ENCODE results near the gene ATF7IP.
"Not testable (repeated sequence)": the region's sequence is repeated elsewhere in the genome, so short reads cannot be mapped to it uniquely, and the experiment has no call there.

ATF7IP gene

DNA sequence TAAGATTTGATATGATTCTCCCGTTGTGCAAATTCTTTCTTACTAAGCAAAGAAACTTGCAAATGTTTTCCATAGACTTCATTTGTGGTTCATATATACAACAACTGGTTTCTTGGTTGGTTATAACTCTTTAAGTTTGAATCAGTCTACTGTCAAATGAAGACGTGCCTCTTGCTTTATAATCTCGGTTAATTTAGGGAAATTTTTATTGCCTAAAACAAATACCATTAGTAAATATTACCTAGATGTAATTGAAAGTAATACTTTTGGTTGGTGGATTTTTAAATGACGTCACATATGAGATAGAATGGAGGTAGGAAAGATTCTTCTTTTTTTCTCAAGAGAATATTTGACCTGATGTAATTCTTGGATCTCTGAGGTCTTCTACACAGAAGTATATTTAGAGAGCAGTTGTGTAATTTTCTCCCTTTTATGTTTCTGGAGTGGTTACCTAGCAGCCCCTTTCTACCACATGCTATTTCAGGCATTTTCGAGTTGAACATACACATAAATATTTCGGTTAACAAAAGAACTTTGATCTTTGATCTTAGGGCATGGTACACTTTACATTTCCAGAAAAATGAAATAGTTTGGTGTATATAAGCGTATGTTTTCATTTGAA lies 1.7 kb downstream of the ATF7IP start:
- no peak for DNase-seq (ENCODE audit: low read depth in 2 of 2)

DNA sequence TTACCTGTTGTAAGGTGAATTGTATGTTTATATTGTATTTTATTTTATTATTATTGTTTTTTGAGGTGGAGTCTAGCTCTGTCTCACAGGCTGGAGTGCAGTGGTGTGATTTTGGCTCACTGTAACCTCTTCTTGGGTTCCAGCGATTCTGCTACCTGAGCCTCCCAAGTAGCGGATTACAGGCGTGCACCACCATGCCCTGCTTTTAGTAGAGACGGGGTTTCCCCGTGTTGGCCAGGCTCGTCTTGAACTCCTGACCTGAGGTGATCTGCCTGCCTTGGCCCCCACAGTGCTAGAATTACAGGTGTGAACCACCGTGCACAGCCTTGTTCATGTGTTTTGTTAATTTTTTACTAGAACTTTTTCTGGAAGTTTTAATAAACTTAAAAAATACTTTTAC lies 3.8 kb downstream of the ATF7IP start:
- DNase-seq (ENCODE audit: low read depth in 2 of 2): no peak

DNA sequence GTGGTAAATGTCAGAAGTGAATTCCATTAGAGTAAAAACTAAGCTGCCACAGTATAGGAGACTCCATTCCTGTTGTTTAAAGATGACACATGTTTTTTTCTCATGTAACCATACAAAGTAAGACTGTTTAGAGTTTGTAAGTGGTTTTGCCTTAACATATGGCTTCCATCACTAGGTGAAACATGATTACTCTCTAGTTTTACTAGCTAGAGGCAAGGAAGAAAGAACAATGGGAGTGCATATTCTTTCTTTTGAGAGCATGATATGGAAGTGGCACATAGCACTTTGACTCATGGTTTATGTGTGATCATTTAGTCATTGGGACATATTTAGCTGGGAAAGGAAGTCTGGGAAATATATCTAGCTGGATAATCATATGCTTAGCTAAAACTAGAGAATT lies 7.7 kb downstream of the ATF7IP start:
- DNase-seq (ENCODE audit: low read depth in 2 of 2): no peak

DNA sequence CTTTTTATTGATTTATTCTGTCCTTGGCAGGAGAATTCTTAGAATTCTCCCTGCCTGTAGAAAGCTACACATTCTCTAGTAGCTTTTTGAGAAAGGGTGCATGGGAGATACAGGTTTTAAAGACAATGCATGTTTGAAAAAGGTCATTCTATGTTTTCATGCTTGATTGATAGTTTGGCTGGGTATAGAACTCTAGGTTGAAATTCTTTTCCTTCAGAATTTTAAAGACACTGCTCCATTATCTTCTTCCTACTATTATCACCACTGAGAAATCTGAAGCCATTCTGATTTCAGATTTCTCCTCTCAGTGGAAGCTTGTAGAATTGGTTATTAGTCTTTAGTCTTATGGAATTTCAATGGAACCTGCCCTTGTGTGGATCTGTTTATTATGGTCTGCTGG lies 14.0 kb downstream of the ATF7IP start:
- DNase-seq (ENCODE audit: low read depth in 2 of 2): no peak

DNA sequence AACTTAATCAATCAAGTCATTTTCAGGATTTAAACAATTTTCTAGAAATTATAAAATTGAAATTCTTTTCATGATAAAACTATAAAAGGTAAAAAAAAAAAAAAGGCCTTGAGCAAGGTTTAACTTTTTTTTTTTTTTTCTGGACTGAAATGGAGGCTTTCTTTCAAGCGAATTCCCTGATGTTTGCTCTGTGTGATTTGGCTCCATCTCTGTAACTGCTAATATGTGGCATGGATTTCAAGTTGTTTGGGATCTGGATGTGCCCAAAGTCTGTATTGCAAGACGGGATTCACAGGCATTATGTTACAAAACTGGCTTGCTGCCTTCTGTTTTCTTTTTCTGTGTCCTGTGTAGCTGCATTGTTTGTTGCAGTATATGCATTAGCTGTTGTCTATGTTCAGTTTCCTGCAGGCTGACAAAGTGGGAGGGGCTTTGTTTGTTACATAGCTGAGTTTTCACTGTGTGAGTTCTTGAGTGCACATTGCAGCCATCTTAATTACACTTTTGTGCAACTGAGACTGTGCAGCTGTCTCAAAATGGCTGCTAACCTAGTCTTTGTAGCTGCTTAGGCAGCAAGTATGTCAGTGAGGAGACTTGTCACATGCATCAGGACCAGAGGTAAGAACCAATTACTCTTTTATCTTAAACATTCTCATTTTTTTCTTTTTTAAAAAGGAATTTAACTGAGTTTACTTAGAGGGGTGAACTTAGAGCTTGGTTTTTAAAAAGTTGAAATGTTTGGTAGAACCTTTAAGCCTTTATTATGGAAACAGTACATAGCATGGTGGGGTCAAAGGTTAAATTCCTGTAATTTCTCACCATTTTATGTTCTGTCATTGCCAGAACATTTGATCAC lies 19.5 kb downstream of the ATF7IP start:
- DNase-seq (ENCODE audit: low read depth in 2 of 2): no peak

DNA sequence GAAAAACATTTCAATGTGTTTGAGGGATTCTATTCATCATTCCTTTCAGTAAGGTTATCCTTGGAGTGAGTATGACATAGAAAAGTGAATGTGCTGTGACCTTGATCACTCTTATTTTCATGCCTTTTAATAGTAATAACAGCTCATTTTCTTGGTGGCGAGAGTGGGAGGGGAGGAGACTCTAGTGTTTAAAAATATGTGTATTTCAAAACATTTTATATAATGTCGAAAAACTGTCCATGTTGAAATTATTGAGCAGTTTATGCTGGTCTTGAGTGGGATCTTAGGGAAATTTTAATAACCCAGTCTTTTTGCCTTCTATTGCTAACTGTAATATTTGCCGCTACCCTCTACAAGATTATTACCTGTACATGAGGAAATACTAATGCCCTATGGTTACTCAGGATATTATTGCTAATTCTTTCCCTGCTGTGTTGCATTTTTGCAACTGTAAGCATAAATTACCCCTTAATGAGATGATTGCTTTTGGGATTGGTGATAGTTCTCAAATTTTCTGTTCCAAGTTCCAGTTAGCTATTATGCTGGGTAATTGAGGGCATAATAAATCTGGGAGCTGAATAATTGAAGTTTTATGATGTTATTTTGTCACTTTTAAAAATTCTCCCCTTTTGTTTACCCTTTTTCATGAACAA lies 21.9 kb downstream of the ATF7IP start:
- DNase-seq (ENCODE audit: low read depth in 2 of 2): no peak

DNA sequence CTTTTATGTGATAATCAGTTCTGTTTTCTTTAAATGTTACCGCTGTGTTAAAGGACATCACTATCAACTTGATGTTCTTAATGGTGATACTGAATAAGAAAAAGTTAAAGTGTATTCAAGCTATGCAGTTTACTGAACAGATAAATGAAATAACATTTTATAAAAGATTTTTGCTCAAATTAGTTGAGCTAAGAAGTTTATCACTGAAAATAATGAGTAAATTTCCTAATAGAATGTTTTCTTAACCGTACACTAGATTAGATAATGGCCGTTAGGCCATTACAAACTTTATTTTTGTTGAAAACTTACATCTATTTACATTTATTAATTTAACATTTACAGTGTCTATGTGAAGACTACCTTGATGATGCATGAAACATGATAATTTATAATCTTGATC lies 25.0 kb downstream of the ATF7IP start:
- DNase-seq (ENCODE audit: low read depth in 2 of 2): no peak

DNA sequence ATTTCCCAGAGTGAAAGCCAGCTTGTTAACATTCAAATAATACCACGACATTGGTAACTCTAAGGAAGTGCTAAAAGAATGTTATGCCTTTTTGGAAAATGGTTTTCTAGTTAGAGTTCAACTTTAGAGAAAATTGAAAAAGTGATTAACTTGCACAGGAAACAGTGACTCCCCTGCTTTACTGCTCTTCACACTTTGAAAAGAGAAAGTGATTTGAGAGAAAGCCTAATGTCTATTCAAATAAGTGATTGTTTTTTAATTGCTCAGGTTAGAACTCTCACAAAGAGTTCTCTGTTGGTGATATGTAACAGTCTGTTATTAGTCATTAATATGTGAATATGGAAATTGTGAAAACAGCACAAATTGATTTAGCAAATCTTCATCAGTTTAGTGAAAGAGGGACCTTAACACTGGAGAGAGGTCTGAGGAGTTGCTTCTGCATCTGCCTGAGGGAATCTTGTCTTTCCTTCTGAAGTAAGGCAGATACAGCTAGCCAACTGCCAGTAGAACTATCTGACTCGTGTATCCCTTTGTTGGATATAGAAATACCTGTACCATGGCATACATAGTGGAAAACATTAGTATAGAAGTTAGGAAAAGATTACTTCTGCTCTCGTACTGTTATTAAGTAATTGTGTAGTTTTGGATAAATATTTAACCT lies 25.5 kb downstream of the ATF7IP start:
- no peak for DNase-seq (ENCODE audit: low read depth in 2 of 2)

DNA sequence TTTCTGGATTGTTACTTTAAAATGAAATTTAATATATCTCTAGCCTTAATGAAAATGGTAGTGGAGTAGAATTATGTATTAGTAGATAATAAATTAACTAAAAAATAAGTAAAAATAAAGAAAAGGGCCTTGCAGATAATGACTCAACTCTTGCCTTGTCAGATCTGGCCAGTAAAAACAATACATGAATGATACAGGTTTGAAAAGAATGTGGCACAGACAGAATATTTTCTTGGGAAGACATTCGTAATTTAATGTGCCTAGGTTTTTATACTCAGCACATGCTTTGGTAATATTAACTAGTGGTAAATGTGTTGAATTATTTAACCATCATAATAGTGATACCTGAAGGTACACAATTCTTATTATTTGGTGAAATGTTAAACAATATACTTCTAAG lies 28.3 kb downstream of the ATF7IP start:
- no peak for DNase-seq (ENCODE audit: low read depth in 2 of 2)

DNA sequence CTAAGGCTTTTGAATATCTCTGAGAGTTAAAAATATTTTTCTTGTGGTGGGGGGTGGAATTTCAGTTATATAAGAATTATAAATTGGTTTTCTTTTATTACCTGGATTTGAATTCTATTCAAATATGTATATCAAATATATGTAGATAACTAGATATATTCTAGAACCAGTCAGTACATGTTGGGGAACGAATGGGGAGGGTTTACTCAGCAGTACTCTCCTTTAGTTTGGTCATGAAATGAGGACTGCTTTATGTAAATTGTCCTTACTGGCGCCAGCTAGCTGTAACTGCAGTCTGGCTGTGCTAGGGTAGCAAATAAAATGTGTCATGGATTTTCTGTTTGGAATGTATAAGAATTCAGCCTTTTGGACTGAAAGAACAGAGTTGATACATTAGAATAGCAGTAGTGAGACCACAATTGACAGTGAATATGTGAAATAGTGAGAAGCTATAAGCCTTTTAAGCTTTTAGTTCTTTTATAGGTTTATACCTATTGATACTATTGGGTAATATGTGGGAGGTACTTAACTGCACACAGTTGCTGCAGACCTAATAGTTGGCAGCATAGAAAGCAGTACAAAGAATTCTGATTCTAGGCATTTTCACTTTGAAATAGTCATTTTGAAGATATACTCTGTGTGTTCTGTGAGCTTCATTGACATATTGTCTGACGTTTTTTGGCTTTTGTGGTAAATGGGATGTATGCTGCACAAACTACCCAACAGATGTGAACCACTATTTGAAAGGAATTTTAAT lies 29.0 kb downstream of the ATF7IP start:
- no peak for DNase-seq (ENCODE audit: low read depth in 2 of 2)

DNA sequence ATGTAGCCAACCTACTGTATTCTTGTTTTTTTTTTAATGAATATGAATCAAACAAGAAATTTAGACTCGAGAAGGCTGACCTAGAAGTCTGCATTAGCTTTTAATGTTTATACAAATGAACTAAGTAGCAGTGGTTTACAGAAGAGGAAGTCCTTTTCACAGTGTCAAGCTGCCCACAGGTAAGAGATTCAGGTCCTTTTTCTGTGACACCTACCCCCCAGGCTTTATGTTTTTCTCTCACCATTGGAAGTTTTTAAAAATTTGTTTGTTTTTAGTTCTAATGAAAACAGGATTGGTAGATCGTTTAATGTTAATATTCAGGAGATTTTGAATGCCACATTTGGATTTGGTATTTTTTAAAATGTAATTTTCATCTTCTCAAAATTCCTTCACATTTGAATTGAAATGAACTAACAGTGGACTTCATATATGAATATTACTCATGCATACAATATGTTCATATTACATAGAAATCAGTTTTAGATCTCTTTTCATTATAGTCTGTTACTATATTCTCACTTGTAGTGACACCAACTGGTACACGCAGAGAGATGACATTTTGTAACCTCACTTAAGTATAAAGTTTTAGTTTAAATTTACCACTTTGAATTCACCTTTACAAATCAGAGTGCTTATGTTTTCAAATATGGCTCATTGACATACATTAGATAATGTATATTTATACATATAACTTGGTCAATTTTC lies 29.7 kb downstream of the ATF7IP start:
- DNase-seq (ENCODE audit: low read depth in 2 of 2): no peak

DNA sequence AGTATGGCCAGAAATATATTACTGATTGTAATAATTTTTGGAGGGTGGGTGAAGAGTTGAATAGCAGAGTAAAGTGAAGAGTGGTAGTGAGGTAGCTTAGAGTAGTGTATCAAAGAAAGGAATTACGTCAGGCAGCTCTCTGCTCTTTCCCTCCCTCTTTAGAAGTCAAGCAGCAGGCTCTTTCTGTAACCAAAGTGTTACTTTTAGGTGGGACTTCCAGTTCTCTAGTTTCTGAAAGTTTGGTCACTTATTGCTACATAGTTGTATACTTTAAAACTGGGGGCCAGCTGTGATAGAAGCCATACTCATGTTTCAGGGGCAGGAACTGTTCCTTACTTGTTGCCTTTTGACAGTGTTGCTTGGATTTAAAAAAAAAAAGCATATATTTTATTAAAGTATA lies 30.6 kb downstream of the ATF7IP start:
- no peak for DNase-seq (ENCODE audit: low read depth in 2 of 2)

DNA sequence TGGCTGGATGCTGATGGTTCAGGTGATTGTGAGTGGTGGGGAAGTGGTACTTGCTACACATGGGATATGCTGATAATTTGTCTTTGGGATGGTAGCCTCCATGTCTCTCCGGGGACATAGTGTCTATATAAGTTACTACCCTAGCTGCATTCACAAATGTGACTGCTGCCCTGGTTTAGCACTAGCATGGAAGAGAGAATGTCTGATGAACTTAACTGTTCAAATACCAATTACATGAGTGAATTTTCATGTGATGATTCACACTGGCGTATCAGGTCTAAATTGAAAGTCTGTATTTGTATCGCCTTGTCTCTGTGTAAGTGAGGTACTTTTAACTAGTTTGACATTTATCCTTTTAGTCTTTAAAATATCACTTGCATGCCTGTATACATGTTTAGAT lies 34.4 kb downstream of the ATF7IP start:
- DNase-seq (ENCODE audit: low read depth in 2 of 2): no peak

DNA sequence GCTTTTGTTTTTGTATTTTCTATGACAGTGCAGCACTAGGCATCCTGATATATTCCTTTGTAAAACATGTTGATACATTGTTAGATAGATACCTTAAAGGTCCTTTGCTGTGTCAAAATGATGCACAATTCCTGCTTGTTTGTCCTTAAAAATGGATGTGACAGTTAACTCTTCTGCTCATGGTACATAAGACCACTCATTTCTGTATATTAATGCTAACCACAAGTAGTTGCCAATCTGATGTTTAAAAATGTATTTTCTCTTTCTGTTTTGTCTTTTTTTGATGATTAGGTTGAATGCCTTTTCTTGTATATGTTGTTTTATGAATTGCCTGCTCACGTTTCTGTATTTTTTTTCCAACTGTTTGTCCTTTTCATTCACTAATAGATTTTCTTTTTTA lies 35.1 kb downstream of the ATF7IP start:
- no peak for DNase-seq (ENCODE audit: low read depth in 2 of 2)

DNA sequence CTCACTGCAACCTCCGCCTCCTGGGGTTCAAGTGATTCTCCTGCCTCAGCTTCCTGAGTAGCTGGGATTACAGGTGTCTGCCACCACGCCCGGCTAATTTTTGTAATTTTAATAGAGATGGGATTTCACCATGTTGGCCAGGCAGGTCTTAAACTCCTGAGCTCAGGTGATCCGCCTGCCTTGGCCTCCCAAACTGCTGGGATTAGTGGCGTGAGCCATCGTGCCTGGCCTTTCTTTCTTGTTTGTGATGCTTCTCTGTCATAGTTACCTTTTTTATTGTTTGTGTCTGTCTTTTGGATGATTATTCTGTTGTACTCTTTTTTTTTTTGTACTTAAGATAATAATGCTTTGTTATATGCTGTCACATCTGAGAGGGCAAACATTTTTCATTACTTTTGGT lies 35.8 kb downstream of the ATF7IP start:
- not testable (repeated sequence) for DNase-seq (ENCODE audit: low read depth in 2 of 2)

DNA sequence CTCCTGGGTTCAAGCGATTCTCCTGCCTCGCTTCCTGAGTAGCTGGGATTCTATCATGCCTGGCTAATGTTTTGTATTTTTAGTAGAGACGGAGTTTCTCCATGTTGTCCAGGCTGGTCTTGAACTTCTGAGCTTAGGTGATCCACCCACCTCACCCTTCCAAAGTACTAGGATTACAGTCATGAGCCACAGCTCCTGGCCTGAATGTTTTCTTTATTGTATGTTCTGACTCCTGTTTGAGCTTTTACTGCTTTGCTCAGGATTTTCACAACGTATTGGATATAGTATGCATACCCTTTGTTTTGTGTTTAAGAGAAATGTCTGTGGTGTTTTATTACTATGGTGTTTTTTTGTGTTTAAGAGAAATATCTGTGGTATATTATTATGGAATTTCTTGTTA lies 37.2 kb downstream of the ATF7IP start:
- DNase-seq (ENCODE audit: low read depth in 2 of 2): no peak

DNA sequence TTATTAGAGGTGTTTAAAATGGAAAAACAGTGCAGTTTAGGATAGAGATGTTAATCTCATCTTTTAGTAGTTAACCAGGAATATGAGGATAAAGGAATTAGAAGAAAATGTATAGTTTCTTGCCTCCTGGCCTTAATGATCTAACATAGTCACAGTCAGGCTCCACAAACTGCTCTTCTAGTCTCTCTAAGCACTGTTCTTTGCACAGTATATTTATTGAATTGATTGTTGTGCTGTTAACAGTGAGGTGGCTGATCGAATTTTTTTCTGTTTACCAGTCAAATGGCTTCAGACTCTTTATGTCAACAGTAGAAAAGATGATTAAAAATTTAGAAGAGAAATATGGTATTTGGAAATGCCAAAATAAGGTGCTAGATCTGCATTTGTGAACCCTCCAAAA lies 37.8 kb downstream of the ATF7IP start:
- no peak for DNase-seq (ENCODE audit: low read depth in 2 of 2)

DNA sequence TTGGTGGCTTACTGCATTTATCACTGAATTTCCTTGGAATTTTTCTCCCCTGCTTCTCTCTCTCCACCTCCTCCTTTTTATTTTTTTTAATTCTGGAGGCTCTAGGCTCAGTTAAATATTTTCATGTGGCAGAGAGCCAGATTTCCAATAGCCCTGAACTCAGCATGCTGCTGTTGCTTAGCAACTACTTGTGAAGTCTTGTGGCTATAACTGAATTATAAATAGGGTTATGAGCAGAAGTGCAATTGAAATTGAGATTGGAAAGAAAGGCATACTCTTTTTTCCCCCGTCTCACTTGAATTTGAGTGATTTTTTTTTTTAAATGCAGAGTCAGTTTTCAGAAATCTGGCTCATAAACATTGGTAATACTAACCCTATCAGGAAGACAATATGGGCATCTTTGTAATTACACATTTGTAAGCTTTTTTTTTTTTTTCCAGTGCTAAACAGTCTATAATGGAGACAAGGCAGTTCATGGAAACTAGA lies 38.3 kb downstream of the ATF7IP start:
- DNase-seq (ENCODE audit: low read depth in 2 of 2): no peak

DNA sequence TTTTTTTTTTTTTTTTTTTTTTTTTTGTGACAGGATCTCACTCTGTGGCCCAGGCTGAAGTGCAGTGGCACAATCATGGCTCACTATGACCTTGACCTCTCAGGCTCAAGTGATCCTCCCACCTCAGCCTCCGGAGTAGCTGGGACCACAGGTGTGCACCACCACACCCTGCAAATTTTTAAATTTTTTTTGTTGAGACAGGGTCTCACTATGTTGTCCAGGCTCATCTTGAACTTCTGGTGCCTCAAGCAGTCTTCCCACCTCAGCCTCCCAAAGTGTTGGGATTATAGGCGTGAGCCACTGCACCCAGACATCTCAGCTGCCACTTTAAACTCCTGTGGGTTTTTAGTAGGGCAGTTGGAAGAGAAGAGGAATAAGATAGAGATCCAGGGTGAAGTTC lies 39.9 kb downstream of the ATF7IP start:
- not testable (repeated sequence) for DNase-seq (ENCODE audit: low read depth in 2 of 2)

DNA sequence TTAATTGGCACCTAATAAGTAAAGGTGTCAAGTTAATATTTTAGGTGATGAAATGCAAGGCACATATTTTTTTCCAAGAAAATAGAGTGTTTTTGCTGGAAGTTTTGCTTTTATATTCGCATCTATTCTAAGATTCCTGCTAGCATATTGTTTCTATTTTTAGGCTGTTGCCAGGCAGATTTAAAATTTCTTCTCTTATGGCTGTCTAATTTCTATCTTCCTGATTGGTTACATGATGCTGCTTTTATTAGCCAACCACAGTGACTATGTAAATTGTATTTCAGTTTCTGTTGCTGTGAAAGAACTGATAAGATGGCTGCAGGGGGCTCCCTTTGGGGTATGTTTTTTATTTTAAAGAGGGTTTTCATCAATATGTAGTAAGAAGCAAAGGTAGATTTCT lies 42.7 kb downstream of the ATF7IP start:
- DNase-seq (ENCODE audit: low read depth in 2 of 2): no peak

DNA sequence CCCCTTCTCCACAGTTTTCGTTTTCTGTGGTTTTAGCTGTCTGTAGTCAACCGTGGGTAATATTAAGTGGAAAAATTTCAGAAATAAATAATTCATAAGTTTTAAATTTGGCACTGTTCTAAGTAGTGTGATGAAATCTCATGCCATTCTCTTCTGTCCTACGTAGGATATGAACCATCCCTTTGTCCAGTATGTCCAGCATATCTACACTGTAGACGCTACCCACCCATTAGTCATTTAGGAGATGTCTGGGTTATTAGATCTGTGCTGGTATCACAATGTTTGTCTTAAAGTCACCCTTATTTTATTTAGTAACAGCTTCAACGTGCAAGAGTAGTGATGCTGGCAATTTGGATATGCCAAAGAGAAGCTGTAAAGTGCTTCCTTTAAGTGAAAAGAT lies 44.7 kb downstream of the ATF7IP start:
- no peak for DNase-seq (ENCODE audit: low read depth in 2 of 2)
